Measurements from ENCODE around the gene NPR1.

The NPR1 gene

DNA sequence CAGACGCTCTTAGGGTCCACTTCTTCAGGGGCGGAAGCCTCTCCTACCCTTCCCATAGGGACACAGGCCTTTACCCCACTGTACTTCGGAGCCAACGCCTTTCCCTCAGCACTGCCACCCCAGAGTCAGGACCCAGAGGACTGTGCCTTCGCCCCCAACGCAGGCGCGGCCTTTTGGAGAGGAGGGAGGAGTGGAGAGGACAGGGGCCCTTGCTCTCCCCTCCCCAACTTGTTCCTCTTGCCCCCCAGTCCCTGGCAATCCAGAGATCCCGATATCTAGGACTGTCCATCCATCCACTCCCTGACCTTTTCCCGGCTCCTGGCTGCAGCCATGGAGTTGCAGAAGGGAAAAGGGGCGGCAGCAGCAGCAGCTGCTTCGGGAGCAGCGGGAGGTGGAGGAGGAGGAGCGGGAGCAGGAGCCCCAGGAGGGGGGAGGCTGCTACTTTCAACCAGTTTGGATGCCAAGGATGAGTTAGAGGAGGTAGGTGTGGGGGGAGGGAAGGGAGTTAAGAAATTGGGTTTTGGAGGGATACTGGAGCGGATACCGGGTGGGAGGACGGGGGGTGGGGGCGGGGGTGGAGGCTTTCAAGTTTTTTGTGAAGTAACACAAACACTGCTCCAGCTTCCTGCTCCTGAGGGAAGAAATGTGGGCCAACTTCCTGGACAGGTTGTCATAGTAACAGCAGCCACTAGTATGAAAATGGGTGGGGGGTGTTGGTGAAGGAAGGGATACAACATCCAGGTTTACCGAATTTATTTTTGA is 50.0 kb downstream of the NPR1 start:
- peak; percentile 18 for DNase-seq

DNA sequence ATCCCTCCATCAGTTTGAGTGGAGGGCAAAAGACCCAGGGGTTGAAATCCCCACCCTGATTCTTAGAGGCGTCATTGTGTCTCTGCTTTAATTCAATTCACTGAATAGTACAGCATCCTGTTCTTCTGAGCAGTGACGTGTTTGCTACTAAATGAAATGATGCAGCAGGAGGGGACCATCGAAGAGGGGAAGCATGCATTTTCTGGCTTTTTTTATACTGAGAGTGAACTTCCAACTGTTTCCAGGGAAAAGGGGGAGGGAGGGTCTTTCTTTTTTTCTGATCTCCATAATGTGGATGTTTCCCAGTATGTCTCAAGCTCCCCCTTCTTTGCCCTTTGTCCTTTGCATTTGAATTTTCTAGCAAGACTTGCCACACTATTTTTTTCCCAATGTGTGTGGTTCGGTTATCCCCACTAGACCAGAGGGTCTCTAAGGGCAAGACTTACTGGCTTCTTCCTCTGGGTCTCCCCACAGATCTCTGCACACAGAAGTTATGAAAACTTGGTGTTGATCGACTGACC is 52.0 kb downstream of the NPR1 start:
- no peak for DNase-seq

DNA sequence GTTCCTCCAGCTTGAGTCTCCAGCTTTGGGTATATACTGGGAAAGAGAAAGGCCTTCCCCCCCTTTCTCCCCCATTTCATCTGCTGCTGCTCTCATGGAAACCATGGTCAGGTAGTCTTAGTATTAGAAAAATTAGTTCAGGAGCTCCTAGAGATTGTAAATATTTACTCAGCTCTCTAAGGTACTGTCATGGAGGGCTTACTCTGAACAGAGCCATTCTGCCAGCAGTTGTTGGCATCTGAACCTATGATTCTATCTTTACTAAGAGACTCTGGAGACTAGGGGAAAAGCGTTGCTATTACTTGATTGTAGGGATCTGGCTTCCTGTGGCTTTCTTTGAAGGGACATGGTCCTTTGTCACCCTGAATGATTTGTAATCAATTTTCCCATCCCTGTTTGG is 55.5 kb downstream of the NPR1 start:
- DNase-seq = no peak

DNA sequence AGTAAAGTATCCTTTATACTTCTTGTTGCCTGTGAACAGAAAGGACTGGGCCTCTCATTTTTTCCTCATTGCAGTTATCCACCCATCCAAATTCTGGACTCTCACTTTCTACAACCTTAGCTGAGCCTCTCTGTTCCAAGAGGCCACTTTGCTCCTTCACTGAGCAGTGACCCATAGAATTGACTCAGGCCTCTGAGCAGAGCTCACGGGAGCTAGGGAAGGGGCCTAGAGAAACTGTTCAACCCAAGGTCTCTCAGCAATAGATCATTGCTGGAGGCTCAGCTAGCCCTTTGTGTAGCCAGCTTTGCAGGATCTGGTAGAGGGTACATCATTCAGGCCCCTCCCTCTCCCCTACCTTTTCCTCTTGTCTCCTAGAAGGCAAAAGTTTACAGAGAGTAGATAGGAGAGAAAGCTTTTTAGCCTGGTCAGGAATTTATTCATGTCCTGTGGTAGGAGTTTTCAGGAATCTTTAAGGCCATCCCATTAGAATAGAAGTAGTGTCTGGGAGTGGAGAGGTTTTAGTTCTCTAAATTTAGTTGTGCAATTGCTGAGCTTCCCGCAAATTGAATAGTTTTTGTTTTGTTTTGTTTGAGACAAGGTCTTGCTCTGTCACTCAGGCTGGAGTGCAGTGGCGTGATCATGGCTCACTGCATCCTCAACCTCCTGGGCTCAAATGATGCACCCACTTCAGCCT is 56.1 kb downstream of the NPR1 start:
- peak; percentile 28 for DNase-seq

DNA sequence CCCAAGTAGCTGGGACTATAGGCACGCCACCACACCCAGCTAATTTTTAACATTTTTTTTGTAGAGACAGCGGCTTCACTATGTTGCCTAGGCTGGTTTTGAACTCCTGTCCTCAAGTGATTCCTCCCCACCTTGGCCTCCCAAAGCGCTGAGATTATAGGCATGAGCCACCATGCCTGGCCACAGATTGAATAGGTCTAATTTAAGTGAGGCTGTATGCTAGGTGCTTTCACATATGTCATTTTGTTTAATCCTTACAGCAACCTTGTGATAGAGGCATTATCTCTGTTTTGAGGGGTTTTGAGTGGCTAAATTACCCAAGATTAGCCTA is 56.6 kb downstream of the NPR1 start:
- DNase-seq = no peak

DNA sequence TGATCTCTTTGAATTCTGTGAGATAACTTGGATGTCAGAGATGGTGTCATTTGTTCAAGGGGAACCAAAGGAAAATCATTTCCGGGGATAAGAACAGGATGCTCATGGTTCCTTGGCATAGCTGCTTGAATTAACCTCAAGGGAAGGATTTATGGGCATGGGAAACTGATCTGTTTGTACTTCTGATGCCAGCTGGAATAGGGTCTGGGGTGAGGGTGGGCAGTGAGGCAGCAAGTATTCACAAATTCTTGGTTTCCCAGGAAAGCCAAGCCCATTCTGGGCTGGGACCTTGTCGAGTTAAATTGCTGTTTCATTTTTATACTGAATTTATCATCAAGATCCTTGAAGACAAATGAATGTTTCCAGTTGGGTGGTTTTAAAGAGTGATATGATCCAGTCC is 63.5 kb downstream of the NPR1 start:
- no peak for DNase-seq

DNA sequence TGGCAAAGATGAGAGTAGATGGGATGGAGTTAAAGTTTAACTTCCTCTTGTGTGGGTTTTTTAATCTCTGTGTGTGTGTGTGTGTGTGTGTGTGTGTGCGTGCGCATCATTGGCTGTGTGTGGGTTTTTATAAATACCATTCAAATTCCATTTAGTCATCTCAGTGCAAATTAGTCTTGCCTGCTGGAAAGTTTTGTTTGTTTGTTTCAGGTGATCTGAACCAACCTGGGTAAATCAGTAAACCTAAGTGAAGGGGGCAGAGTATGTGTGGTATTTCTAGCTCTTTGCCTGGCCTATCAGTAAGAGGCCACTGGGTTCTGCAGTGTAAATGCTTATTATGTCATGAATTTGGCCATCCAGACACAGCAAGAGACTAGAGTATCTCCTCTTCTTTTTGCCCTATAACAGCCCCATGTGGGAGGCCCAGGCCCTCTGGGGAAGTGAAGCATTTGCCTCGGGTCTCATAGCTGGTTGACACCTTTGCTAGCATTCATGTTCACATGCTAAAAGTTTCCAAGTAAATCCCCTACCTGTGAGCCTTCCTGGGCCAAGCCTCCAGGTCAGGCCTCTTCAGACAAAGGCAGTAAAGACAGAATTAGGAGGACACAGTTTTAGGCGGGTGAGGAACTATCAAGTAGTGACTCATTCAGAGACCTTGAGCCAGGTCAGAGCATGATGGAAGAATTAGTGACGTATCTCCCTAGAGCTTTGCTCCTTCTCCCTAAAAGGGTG is 64.1 kb downstream of the NPR1 start:
- DNase-seq = no peak
